Measurements from ENCODE around the gene CH25H. TPM values are rescaled to one million over a fixed set of nuclear protein-coding genes. Genes with fewer than 3 reads are reported as not detected.
"Not testable (repeated sequence)": the region's sequence is repeated elsewhere in the genome, so short reads cannot be mapped to it uniquely, and the experiment has no call there.

Gene CH25H
- total RNA-seq, 2 experiments from 2014 or later, result not detected

- POLR2A ChIA-PET, result no interaction called here
- ATAC-seq, result no peak
- Mint-ChIP-seq H3K9me3 (ENCODE audit: insufficient read depth) (no peaks in the 10 kb centered on the region), H3K27me3 (ENCODE audit: low read depth) (peaks cover 34% of the 10 kb centered on the region), H3K4me1 (ENCODE audit: low read depth) (peaks cover 25% of the 10 kb centered on the region), H3K4me3 (no peak overlapping the region), H3K36me3 (ENCODE audit: low read depth) (no peaks in the 10 kb centered on the region), H3K27ac (no peak overlapping the region)
- no peak for DNase-seq
- CTCF ChIA-PET, result interaction anchor here (1.5 to 6.7 kb wide), 3 partner anchors 19 to 278 kb away, joined by 3 to 73 read pairs (median 57); no protein-coding TSS in a partner anchor
Observed at GRCh38 chr10:89210794-89211425, 3.8 kb upstream of the CH25H start.

DNA sequence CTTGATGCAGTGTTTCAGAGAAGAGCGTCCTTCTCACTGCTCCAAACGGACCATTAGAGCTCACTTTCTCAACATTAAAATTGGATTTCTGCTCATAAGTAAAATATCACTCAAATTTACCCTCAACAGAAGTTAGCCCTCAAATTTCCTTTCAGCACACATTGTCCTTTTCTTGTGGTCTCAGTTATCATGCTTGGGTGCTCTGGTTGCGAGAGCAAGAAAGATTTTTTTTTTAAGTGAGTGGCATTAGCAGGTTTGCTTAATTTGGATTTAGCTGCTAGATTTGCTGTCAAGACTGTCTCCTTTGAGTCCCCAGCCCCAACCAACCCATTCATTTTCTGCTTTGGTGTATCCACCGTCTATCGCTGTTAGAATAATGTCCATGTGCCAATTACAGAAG, 2.6 kb upstream of the CH25H start:
- ChIA-PET POLR2A (no interaction called here), CTCF (interaction anchor here (0.7 to 6.7 kb wide), 6 partner anchors 20 to 374 kb away, joined by 3 to 73 read pairs (median 3); no protein-coding TSS in a partner anchor)
- Mint-ChIP-seq H3K9me3 (ENCODE audit: insufficient read depth) (no peaks in the 10 kb centered on the region), H3K4me3 (no peak overlapping the region), H3K27me3 (ENCODE audit: low read depth) (peaks cover 40% of the 10 kb centered on the region), H3K27ac (no peak overlapping the region), H3K4me1 (ENCODE audit: low read depth) (peaks cover 25% of the 10 kb centered on the region), H3K36me3 (ENCODE audit: low read depth) (no peaks in the 10 kb centered on the region)
- DNase-seq (no peak), ATAC-seq (no peak)

- ATAC-seq (peak; percentile 56), DNase-seq (peak; percentile 41)
- Mint-ChIP-seq H3K36me3 (ENCODE audit: low read depth) (no peaks in the 10 kb centered on the region), H3K27ac (no peak overlapping the region), H3K4me3 (peak overlapping the region; percentile 65), H3K27me3 (ENCODE audit: low read depth) (peaks cover 40% of the 10 kb centered on the region), H3K9me3 (ENCODE audit: insufficient read depth) (no peaks in the 10 kb centered on the region), H3K4me1 (ENCODE audit: low read depth) (peaks cover 25% of the 10 kb centered on the region)
- CTCF ChIA-PET, result interaction anchor here (1.0 to 6.7 kb wide), 14 partner anchors 8 to 280 kb away, joined by 3 to 73 read pairs (median 5); no protein-coding TSS in a partner anchor
- POLR2A ChIA-PET, result interaction anchor here (0.7 to 1.2 kb wide), 3 partner anchors 178 to 231 kb away, joined by 3 to 7 read pairs (median 3); no protein-coding TSS in a partner anchor
Observed at GRCh38 chr10:89207801-89208551, 859 bp upstream of the CH25H start.

DNA sequence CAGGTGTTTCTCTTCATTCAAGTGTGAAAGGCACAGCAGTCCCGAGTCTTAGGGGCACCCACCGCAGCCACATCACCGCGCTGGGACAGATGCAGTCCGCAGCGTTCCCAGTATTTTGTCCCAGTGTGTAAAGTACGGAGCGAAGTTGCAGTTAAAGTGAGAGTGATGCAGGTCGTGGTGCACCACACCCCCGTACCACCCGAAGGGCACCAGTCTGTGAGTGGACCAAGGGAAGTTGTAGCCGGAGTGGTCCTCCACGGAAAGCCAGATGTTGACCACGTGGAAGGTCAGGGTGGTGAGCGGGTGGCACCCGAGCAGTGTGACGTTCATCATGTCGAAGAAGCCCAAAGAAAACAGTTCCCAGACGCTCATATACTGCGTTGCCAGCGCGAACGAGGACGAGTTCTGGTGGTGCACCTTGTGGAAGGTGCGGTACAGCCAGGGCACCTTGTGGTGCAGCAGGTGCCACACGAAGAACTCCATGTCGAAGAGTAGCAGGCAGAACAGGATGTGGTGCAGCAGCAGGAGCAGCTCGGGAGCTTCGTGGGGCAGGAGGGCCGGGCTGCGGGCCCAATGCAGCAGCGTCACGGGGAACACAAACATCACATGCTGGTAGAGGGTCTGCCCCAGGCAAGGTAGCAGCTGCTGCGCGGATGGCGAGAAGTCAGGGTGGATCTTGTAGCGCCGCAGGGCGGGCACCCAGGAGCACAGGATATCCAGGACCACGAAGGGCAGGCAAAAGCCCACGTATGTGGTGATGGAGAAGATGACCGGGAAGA, 526 bp downstream of the CH25H start:
- POLR2A ChIA-PET, result interaction anchor here (0.8 to 0.9 kb wide), 3 partner anchors 120 to 372 kb away, joined by 3 read pairs; no protein-coding TSS in a partner anchor
- CTCF ChIA-PET, result interaction anchor here (0.7 to 6.7 kb wide), 15 partner anchors 9 to 375 kb away, joined by 3 to 73 read pairs (median 4); partner anchors contain the start of gene LIPA
- ATAC-seq (peak; percentile 66), DNase-seq (peak; percentile 49)
- Mint-ChIP-seq H3K36me3 (ENCODE audit: low read depth) (no peaks in the 10 kb centered on the region), H3K27me3 (ENCODE audit: low read depth) (peaks cover 37% of the 10 kb centered on the region), H3K4me1 (ENCODE audit: low read depth) (peaks cover 20% of the 10 kb centered on the region), H3K27ac (peak overlapping the region; percentile 32), H3K4me3 (peak overlapping the region; percentile 65), H3K9me3 (ENCODE audit: insufficient read depth) (no peaks in the 10 kb centered on the region)

DNA sequence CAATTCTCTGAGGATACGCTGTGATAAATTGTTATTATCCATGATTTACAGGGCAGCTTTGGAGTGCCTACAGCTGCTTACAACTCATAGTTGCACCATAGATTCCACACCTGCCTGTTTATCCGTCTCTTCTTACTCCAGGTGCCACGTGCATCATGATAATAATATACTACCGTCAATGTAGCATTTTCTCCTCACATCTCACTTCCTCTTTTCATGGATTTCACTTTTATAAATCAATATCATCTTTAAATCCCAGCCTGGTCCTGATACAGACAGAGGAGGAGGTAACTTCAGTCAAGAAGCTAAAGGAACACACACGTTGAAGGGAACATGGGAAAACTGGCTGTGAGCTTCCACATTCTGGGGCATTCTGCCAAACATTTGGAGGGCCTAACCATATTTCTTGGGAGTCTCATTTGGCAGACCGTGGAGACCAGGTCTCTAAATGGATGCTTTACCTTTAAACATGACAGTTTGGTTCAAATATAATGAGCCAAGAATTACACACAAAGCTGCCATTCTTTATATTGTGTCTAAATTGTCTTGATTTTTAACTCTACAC, 2.4 kb downstream of the CH25H start:
- no peaks in the 10 kb centered on the region for H3K36me3 Mint-ChIP-seq (ENCODE audit: low read depth)
- peaks cover 19% of the 10 kb centered on the region for H3K4me1 Mint-ChIP-seq (ENCODE audit: low read depth)
- H3K27me3 Mint-ChIP-seq (ENCODE audit: low read depth), result peaks cover 27% of the 10 kb centered on the region
- ChIA-PET CTCF (interaction anchor here (1.6 kb wide), 2 partner anchors 13 to 175 kb away, joined by 4 to 8 read pairs; no protein-coding TSS in a partner anchor), POLR2A (no interaction called here)
- DNase-seq (no peak), ATAC-seq (no peak)
- no peak overlapping the region for H3K4me3 Mint-ChIP-seq
- H3K27ac Mint-ChIP-seq, result no peak overlapping the region
- H3K9me3 Mint-ChIP-seq (ENCODE audit: insufficient read depth), result no peaks in the 10 kb centered on the region

DNA sequence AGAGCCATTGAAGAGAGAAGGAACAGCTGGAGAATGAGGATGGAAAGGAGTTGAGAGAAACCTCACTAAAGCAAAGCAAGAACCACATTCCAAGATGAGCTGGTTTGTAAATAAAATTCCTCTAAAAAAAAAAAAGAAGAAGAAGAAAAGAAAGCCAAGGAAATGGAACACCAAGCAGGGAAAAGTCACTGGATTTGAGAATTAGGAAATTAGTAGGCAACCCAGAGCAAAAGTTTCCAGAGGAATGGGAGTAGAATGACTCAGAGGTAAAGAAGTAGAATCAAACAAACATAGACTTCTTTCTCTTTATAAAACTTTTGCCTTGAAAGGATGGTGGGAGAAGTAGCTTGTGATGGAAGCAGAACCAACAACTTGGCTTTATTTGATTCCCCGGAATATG, 3.9 kb downstream of the CH25H start:
- H3K27ac Mint-ChIP-seq, result no peak overlapping the region
- ChIA-PET CTCF (interaction anchor here (0.7 to 1.1 kb wide), 2 partner anchors 14 to 15 kb away, joined by 3 to 4 read pairs; no protein-coding TSS in a partner anchor), POLR2A (no interaction called here)
- no peak for ATAC-seq
- peaks cover 22% of the 10 kb centered on the region for H3K27me3 Mint-ChIP-seq (ENCODE audit: low read depth)
- H3K9me3 Mint-ChIP-seq (ENCODE audit: insufficient read depth), result no peaks in the 10 kb centered on the region
- no peaks in the 10 kb centered on the region for H3K36me3 Mint-ChIP-seq (ENCODE audit: low read depth)
- peaks cover 15% of the 10 kb centered on the region for H3K4me1 Mint-ChIP-seq (ENCODE audit: low read depth)
- no peak for DNase-seq
- H3K4me3 Mint-ChIP-seq, result no peak overlapping the region

DNA sequence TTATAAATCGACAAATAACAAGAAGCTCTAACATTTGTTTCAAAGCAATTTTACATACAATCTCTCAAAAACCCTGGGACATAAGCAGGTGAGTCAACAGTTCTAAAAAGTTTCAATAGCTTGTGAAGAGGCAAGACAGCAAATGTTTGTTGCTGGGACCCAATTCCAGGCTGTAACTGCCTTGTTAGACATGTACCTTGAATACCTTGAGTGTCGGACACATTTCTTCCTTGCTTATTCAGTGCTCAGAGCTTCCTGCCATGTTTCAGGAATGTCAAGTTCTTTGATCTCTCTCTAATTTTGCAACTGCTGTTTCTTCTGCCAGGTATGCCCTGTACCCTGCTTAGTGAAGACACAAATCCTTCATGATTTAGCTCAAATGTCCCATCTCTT, 5.1 kb downstream of the CH25H start:
- no peaks in the 10 kb centered on the region for H3K9me3 Mint-ChIP-seq (ENCODE audit: insufficient read depth)
- no peak overlapping the region for H3K27ac Mint-ChIP-seq
- DNase-seq (no peak), ATAC-seq (no peak)
- peaks cover 22% of the 10 kb centered on the region for H3K27me3 Mint-ChIP-seq (ENCODE audit: low read depth)
- H3K4me3 Mint-ChIP-seq, result no peak overlapping the region
- H3K36me3 Mint-ChIP-seq (ENCODE audit: low read depth), result no peaks in the 10 kb centered on the region
- POLR2A ChIA-PET, result no interaction called here
- CTCF ChIA-PET, result interaction anchor here (1.1 kb wide), 1 partner anchor 173 kb away, joined by 3 read pairs; no protein-coding TSS in a partner anchor
- H3K4me1 Mint-ChIP-seq (ENCODE audit: low read depth), result peaks cover 8% of the 10 kb centered on the region

GRCh38 chr10:89201345-89202032, 5.6 kb downstream of the CH25H start:
- CTCF ChIA-PET, result interaction anchor here (1.1 kb wide), 1 partner anchor 172 kb away, joined by 3 read pairs; no protein-coding TSS in a partner anchor
- H3K4me1 Mint-ChIP-seq (ENCODE audit: low read depth), result peaks cover 3% of the 10 kb centered on the region
- ATAC-seq, result no peak
- no peaks in the 10 kb centered on the region for H3K9me3 Mint-ChIP-seq (ENCODE audit: insufficient read depth)
- no peak overlapping the region for H3K4me3 Mint-ChIP-seq
- no peak overlapping the region for H3K27ac Mint-ChIP-seq
- peaks cover 16% of the 10 kb centered on the region for H3K27me3 Mint-ChIP-seq (ENCODE audit: low read depth)
- no peaks in the 10 kb centered on the region for H3K36me3 Mint-ChIP-seq (ENCODE audit: low read depth)
- POLR2A ChIA-PET, result no interaction called here
- no peak for DNase-seq

DNA sequence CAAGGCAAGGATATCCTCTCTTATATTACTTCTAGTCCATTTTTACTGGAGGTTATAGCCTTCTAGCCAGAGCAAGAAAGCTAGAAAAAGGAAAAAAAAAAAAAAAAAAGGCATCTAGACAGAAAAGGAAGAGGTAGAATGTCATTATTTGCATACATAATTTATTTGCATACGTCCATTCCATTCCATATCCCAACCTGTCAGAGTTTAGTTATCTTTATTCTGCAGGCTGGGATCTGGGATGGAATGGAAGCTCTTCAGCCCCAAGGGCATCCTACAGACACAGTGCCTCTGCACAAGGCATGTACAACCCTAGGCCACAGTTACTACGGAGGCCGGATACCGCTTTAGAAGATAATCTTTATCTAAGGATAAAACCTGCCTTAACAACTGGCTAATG, 9.6 kb downstream of the CH25H start:
- Mint-ChIP-seq H3K4me3 (no peak overlapping the region), H3K27ac (no peak overlapping the region), H3K4me1 (ENCODE audit: low read depth) (peaks cover 10% of the 10 kb centered on the region), H3K27me3 (ENCODE audit: low read depth) (peaks cover 9% of the 10 kb centered on the region), H3K9me3 (ENCODE audit: insufficient read depth) (no peaks in the 10 kb centered on the region), H3K36me3 (ENCODE audit: low read depth) (no peaks in the 10 kb centered on the region)
- ChIA-PET CTCF (interaction anchor here (0.8 to 2.3 kb wide), 6 partner anchors 10 to 263 kb away, joined by 3 to 11 read pairs (median 4); partner anchors contain the start of gene CH25H), POLR2A (no interaction called here)
- DNase-seq, result no peak
- no peak for ATAC-seq

DNA sequence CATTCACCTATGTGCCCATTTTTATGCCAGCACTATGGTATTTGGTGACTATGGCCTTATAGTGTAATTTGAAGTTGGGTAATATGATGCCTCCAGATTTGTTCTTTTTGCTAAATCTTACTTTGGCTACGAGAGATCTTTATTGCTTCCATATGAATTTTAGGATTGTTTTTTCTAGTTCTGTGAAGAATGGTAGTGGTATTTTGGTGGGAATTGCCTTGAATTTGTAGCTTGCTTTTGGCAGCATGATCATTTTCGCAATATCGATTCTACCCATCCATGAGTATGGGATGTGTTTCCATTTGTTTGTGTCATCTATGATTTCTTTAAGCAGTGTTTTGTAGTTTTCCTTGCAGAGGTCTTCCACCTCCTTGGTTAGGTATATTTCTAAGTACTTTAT, 15.8 kb downstream of the CH25H start:
- CTCF ChIA-PET, result interaction anchor here (2.6 kb wide), 1 partner anchor 16 kb away, joined by 7 read pairs; the partner anchor contains the start of gene CH25H
- H3K36me3 Mint-ChIP-seq (ENCODE audit: low read depth); H3K27ac Mint-ChIP-seq; H3K4me3 Mint-ChIP-seq; H3K27me3 Mint-ChIP-seq (ENCODE audit: low read depth); POLR2A ChIA-PET; ATAC-seq; DNase-seq; H3K4me1 Mint-ChIP-seq (ENCODE audit: low read depth); H3K9me3 Mint-ChIP-seq (ENCODE audit: insufficient read depth): not testable (repeated sequence)
